Measurements from ENCODE around the gene PRKD1. TPM values are rescaled to one million over a fixed set of nuclear protein-coding genes. Genes with fewer than 3 reads are reported as not detected.

PRKD1 gene
- total RNA-seq, 1 experiment from 2014 or later: 1.2 TPM

GRCh38 chr14:29749829-29750228 is 177.8 kb downstream of the PRKD1 start:
- ATAC-seq (peak; percentile 41), DNase-seq (no peak)
- Histone ChIP-seq H3K9me3 (ENCODE audit: low read length) (no peaks in the 10 kb centered on the region), H3K4me1 (ENCODE audit: insufficient read depth, low read length) (peaks cover 11% of the 10 kb centered on the region), H2AFZ (ENCODE audit: low read length) (no peak overlapping the region), H3K4me3 (ENCODE audit: low read length) (no peak overlapping the region), H3K27me3 (ENCODE audit: low read length) (no peaks in the 10 kb centered on the region), H3K9ac (ENCODE audit: low read length) (no peak overlapping the region), H4K20me1 (ENCODE audit: low read length) (no peaks in the 10 kb centered on the region), H3K9me2 (replicated peaks; ENCODE audit: low read length) (no peaks in the 10 kb centered on the region), H3K36me3 (ENCODE audit: low read depth, low read length) (no peaks in the 10 kb centered on the region), H3K27ac (ENCODE audit: low read length) (peak overlapping the region; percentile 42), H3K79me2 (ENCODE audit: low read length) (no peaks in the 10 kb centered on the region), H3F3A (ENCODE audit: low read length, unreplicated experiment) (no peaks in the 10 kb centered on the region), H3K4me2 (ENCODE audit: low read length) (no peak overlapping the region)
- ChIA-PET POLR2A (ENCODE audit: unreplicated experiment) (no interaction called here), CTCF (no interaction called here)
- no TSS peak for BruUV-seq (replicated peaks)
- TF ChIP-seq EZH2 (IDR thresholded peaks at IDR 0.05; ENCODE audit: low read length, unreplicated experiment) (no peak), EZH2phosphoT487 (IDR thresholded peaks at IDR 0.05; ENCODE audit: borderline replicate concordance, low read length) (no peak), CTCF (conservative IDR thresholded peaks at IDR 0.05; ENCODE audit: low read depth, low read length) (no peak)
- intact Hi-C loops (cut with micrococcal nuclease): loop anchor here (5.0 to 10.0 kb wide), 3 partner anchors 68 to 255 kb away; no protein-coding TSS in a partner anchor

- Histone ChIP-seq H3K9me2 (replicated peaks; ENCODE audit: low read length) (no peaks in the 10 kb centered on the region), H3K4me2 (ENCODE audit: low read length) (no peak overlapping the region), H3K4me1 (ENCODE audit: insufficient read depth, low read length) (peaks cover 11% of the 10 kb centered on the region), H3K27ac (ENCODE audit: low read length) (peak overlapping the region; percentile 41), H3K36me3 (ENCODE audit: low read depth, low read length) (no peaks in the 10 kb centered on the region), H3K9ac (ENCODE audit: low read length) (no peak overlapping the region), H3K9me3 (ENCODE audit: low read length) (no peaks in the 10 kb centered on the region), H3K79me2 (ENCODE audit: low read length) (no peaks in the 10 kb centered on the region), H3K4me3 (ENCODE audit: low read length) (no peak overlapping the region), H3K27me3 (ENCODE audit: low read length) (no peaks in the 10 kb centered on the region), H3F3A (ENCODE audit: low read length, unreplicated experiment) (no peaks in the 10 kb centered on the region), H2AFZ (ENCODE audit: low read length) (no peak overlapping the region), H4K20me1 (ENCODE audit: low read length) (no peaks in the 10 kb centered on the region)
- TF ChIP-seq EZH2 (IDR thresholded peaks at IDR 0.05; ENCODE audit: low read length, unreplicated experiment) (no peak), CTCF (conservative IDR thresholded peaks at IDR 0.05; ENCODE audit: low read depth, low read length) (no peak), EZH2phosphoT487 (IDR thresholded peaks at IDR 0.05; ENCODE audit: borderline replicate concordance, low read length) (no peak)
- DNase-seq (peak; percentile 59), ATAC-seq (peak; percentile 90)
- ChIA-PET POLR2A (ENCODE audit: unreplicated experiment) (no interaction called here), CTCF (no interaction called here)
- intact Hi-C loops (cut with micrococcal nuclease): loop anchor here (5.0 to 10.0 kb wide), 3 partner anchors 67 to 255 kb away; no protein-coding TSS in a partner anchor
- BruUV-seq (replicated peaks): no TSS peak
These were observed 178.3 kb downstream of the PRKD1 start for GRCh38 chr14:29749327-29749726.

- Histone ChIP-seq H3K27me3 (ENCODE audit: low read length) (no peaks in the 10 kb centered on the region), H3F3A (ENCODE audit: low read length, unreplicated experiment) (no peaks in the 10 kb centered on the region), H3K9me2 (replicated peaks; ENCODE audit: low read length) (no peaks in the 10 kb centered on the region), H2AFZ (ENCODE audit: low read length) (no peak overlapping the region), H3K4me1 (ENCODE audit: insufficient read depth, low read length) (peaks cover 11% of the 10 kb centered on the region), H3K4me2 (ENCODE audit: low read length) (no peak overlapping the region), H3K4me3 (ENCODE audit: low read length) (no peak overlapping the region), H3K9me3 (ENCODE audit: low read length) (no peaks in the 10 kb centered on the region), H3K9ac (ENCODE audit: low read length) (no peak overlapping the region), H3K79me2 (ENCODE audit: low read length) (no peaks in the 10 kb centered on the region), H3K27ac (ENCODE audit: low read length) (no peak overlapping the region), H3K36me3 (ENCODE audit: low read depth, low read length) (no peaks in the 10 kb centered on the region), H4K20me1 (ENCODE audit: low read length) (no peaks in the 10 kb centered on the region)
- ChIA-PET CTCF (no interaction called here), POLR2A (ENCODE audit: unreplicated experiment) (no interaction called here)
- TF ChIP-seq CTCF (conservative IDR thresholded peaks at IDR 0.05; ENCODE audit: low read depth, low read length) (no peak), EZH2 (IDR thresholded peaks at IDR 0.05; ENCODE audit: low read length, unreplicated experiment) (no peak), EZH2phosphoT487 (IDR thresholded peaks at IDR 0.05; ENCODE audit: borderline replicate concordance, low read length) (no peak)
- DNase-seq (no peak), ATAC-seq (no peak)
- intact Hi-C loops (cut with micrococcal nuclease): loop anchor here (5.0 to 10.0 kb wide), 3 partner anchors 64 to 259 kb away; no protein-coding TSS in a partner anchor
- BruUV-seq (replicated peaks): no TSS peak
These were observed 181.8 kb downstream of the PRKD1 start for GRCh38 chr14:29745863-29746262.
